CD8-positive, alpha-beta memory T cell (primary cell): ENCODE data around the gene PAK1. TPM values are rescaled to one million over a fixed set of nuclear protein-coding genes. Genes with fewer than 3 reads are reported as not detected.

Experiments used
- CTCF ChIA-PET: fragments of 350-600 bp; sonication (Branson Sonifier 250); formaldehyde crosslinking; loops from one replicate; lab custom pipeline; 2021; ENCODE audit warnings: antibody characterized with exemption; lab: Charles Lee
- POLR2A ChIA-PET: fragments of 350-600 bp; sonication (Branson Sonifier 250); formaldehyde crosslinking; loops from one replicate; lab custom pipeline; 2021; ENCODE audit warnings: antibody characterized with exemption; lab: Charles Lee
- DNase-seq, 5 donors: peaks; one replicate each; pipeline versions ENCODE4 v3.0.0 to v3.0.0-alpha.2; 2020 to 2022; ENCODE audit warnings: mixed read lengths in 1 of 5
- H3K27ac ChIP-seq: one replicate; pipeline ENCODE4 v1.7.0; 2013; ENCODE audit warnings: low read depth, mild to moderate bottlenecking, low read length, moderate library complexity
- H3K27me3 ChIP-seq: 2 replicates; pipeline ENCODE4 v1.7.0; 2013; ENCODE audit warnings: low read length, mild to moderate bottlenecking; ENCODE audit not compliant: insufficient read depth, poor library complexity, severe bottlenecking
- H3K36me3 ChIP-seq: 2 replicates; pipeline ENCODE4 v1.7.0; 2013; ENCODE audit warnings: mild to moderate bottlenecking, low read length, moderate library complexity; ENCODE audit not compliant: insufficient read depth
- H3K4me1 ChIP-seq: 2 replicates; pipeline ENCODE4 v1.7.0; 2013; ENCODE audit warnings: mild to moderate bottlenecking, low read length, moderate library complexity; ENCODE audit not compliant: insufficient read depth
- H3K4me3 ChIP-seq: 2 replicates; pipeline ENCODE4 v1.7.0; 2013; ENCODE audit warnings: mild to moderate bottlenecking, low read length
- H3K9me3 ChIP-seq: 2 replicates; pipeline ENCODE4 v1.7.0; 2013; ENCODE audit warnings: mild to moderate bottlenecking, low read length
- H3K27ac Mint-ChIP-seq, 8 donors: one replicate each; pipeline ENCODE4 v1.8.0; 2020 to 2021; ENCODE audit warnings: mixed read lengths in 8 of 8, mild to moderate bottlenecking in 6 of 8, inconsistent platforms in 3 of 8, moderate library complexity in 3 of 8
- H3K27me3 Mint-ChIP-seq, 2 donors: one replicate each; pipeline ENCODE4 v1.8.0; 2020 to 2021; ENCODE audit warnings: mixed read lengths in 2 of 2, mild to moderate bottlenecking in 1 of 2, moderate library complexity in 1 of 2
- H3K36me3 Mint-ChIP-seq, 3 donors: one replicate each; pipeline ENCODE4 v1.8.0; 2020 to 2021; ENCODE audit warnings: mixed read lengths in 3 of 3, inconsistent platforms in 1 of 3, mild to moderate bottlenecking in 1 of 3
- H3K4me1 Mint-ChIP-seq, 3 donors: one replicate each; pipeline ENCODE4 v1.8.0; 2020 to 2021; ENCODE audit warnings: mixed read lengths in 3 of 3, inconsistent platforms in 1 of 3, mild to moderate bottlenecking in 1 of 3
- H3K4me3 Mint-ChIP-seq, 7 donors: one replicate each; pipeline ENCODE4 v1.8.0; 2020 to 2021; ENCODE audit warnings: mixed read lengths in 7 of 7, mild to moderate bottlenecking in 6 of 7, moderate library complexity in 4 of 7, inconsistent platforms in 2 of 7
- H3K9me3 Mint-ChIP-seq, 5 donors: one replicate each; pipeline ENCODE4 v1.8.0; 2020 to 2022; ENCODE audit warnings: mixed read lengths in 5 of 5, mild to moderate bottlenecking in 3 of 5, moderate library complexity in 2 of 5, inconsistent platforms in 1 of 5
- polyA plus RNA-seq: library from polyadenylated mRNA; unstranded; fragments of 300-500 nt; fragmentation: Illumina TruSeq; gene quantifications from one replicate; pipeline ENCODE4 v1.2.3, GENCODE V29; 2021
- total RNA-seq, 2 experiments: library from RNA; stranded (reverse); gene quantifications; one replicate each; pipeline ENCODE4 v1.2.3, GENCODE V29; 2021

The PAK1 gene
- 10 to 100 TPM; 25.9 to 32.1 TPM for total RNA-seq
- polyA plus RNA-seq: 9.3 TPM

- no peaks in the 10 kb centered on the region for H3K36me3 ChIP-seq
- POLR2A ChIA-PET: no interaction called here
These were observed at the start of gene PAK1 for GRCh38 chr11:77473801-77474683. Gene PAK1, minus strand, starts transcription at chr11:77474094. Its CDS starts 81,574 bp downstream, at chr11:77392520.

GRCh38 chr11:77522215-77522614, 48.3 kb upstream of the PAK1 start:
- Mint-ChIP-seq H3K27me3 (peaks cover 4 to 5% of the 10 kb centered on the region in 2 donors), H3K27ac (no peak overlapping the region), H3K4me3 (no peak overlapping the region), H3K9me3 (no peaks in the 10 kb centered on the region), H3K36me3 (no peaks in the 10 kb centered on the region), H3K4me1 (no peaks in the 10 kb centered on the region)
- H3K27me3 ChIP-seq: no peaks in the 10 kb centered on the region
- H3K9me3 ChIP-seq: no peaks in the 10 kb centered on the region
- no peaks in the 10 kb centered on the region for H3K4me1 ChIP-seq
- H3K4me3 ChIP-seq: no peak overlapping the region
- H3K27ac ChIP-seq: no peak overlapping the region
- ChIA-PET CTCF (no interaction called here), POLR2A (no interaction called here)
- no peak for DNase-seq
- H3K36me3 ChIP-seq: no peaks in the 10 kb centered on the region

More at GRCh38 chr11:77473801-77474683, at the start of gene PAK1:
- Mint-ChIP-seq H3K4me3 (peak within 1 kb of the TSS; percentile 86 to 96 (median 92)), H3K27ac (peak within 1 kb of the TSS; percentile 94 to 100 (median 98)), H3K9me3 (no peaks in the 10 kb centered on the region), H3K36me3 (peaks cover 0 to 4% (median 0%) of the 10 kb centered on the region in 3 donors), H3K27me3 (peaks cover 5 to 13% of the 10 kb centered on the region in 2 donors), H3K4me1 (peaks cover 7 to 14% (median 10%) of the 10 kb centered on the region in 3 donors)
- CTCF ChIA-PET: no interaction called here
- Histone ChIP-seq H3K4me1 (peaks cover 4% of the 10 kb centered on the region), H3K4me3 (peak within 1 kb of the TSS; percentile 52), H3K9me3 (no peaks in the 10 kb centered on the region), H3K27ac (no peak within 1 kb of the TSS), H3K27me3 (no peaks in the 10 kb centered on the region)
- DNase-seq: peak; percentile 88 to 93 (median 90)

- Histone ChIP-seq H3K27ac (no peak overlapping the region), H3K4me1 (no peaks in the 10 kb centered on the region), H3K9me3 (no peaks in the 10 kb centered on the region), H3K36me3 (no peaks in the 10 kb centered on the region), H3K4me3 (no peak overlapping the region), H3K27me3 (no peaks in the 10 kb centered on the region)
- DNase-seq: no peak
- no peaks in the 10 kb centered on the region for H3K36me3 Mint-ChIP-seq
- no peak overlapping the region for H3K4me3 Mint-ChIP-seq
- CTCF ChIA-PET: no interaction called here
- H3K27me3 Mint-ChIP-seq: peaks cover 4 to 10% of the 10 kb centered on the region in 2 donors
- POLR2A ChIA-PET: no interaction called here
- H3K4me1 Mint-ChIP-seq: no peaks in the 10 kb centered on the region
- H3K27ac Mint-ChIP-seq: no peak overlapping the region
- no peaks in the 10 kb centered on the region for H3K9me3 Mint-ChIP-seq
These were observed 46.0 kb upstream of the PAK1 start for GRCh38 chr11:77519847-77520246.

- no peaks in the 10 kb centered on the region for H3K27me3 ChIP-seq
- H3K9me3 Mint-ChIP-seq: no peaks in the 10 kb centered on the region
- no peak overlapping the region for H3K4me3 Mint-ChIP-seq
- H3K9me3 ChIP-seq: no peaks in the 10 kb centered on the region
- H3K36me3 ChIP-seq: no peaks in the 10 kb centered on the region
- no peak for DNase-seq
- H3K4me1 Mint-ChIP-seq: no peaks in the 10 kb centered on the region
- no peak overlapping the region for H3K27ac Mint-ChIP-seq
- ChIA-PET CTCF (no interaction called here), POLR2A (no interaction called here)
- H3K27ac ChIP-seq: no peak overlapping the region
- no peaks in the 10 kb centered on the region for H3K36me3 Mint-ChIP-seq
- H3K27me3 Mint-ChIP-seq: peaks cover 4 to 17% of the 10 kb centered on the region in 2 donors
- no peaks in the 10 kb centered on the region for H3K4me1 ChIP-seq
- H3K4me3 ChIP-seq: no peak overlapping the region
These were observed 44.6 kb upstream of the PAK1 start for GRCh38 chr11:77518471-77518870.

GRCh38 chr11:77517753-77518152, 43.9 kb upstream of the PAK1 start:
- no peak for DNase-seq
- no peaks in the 10 kb centered on the region for H3K36me3 Mint-ChIP-seq
- no peaks in the 10 kb centered on the region for H3K36me3 ChIP-seq
- H3K27ac ChIP-seq: no peak overlapping the region
- ChIA-PET CTCF (no interaction called here), POLR2A (no interaction called here)
- no peaks in the 10 kb centered on the region for H3K4me1 Mint-ChIP-seq
- no peak overlapping the region for H3K4me3 Mint-ChIP-seq
- peaks cover 3 to 20% of the 10 kb centered on the region in 2 donors for H3K27me3 Mint-ChIP-seq
- no peaks in the 10 kb centered on the region for H3K27me3 ChIP-seq
- no peaks in the 10 kb centered on the region for H3K9me3 ChIP-seq
- H3K4me3 ChIP-seq: no peak overlapping the region
- H3K9me3 Mint-ChIP-seq: no peaks in the 10 kb centered on the region
- H3K4me1 ChIP-seq: no peaks in the 10 kb centered on the region
- H3K27ac Mint-ChIP-seq: no peak overlapping the region

GRCh38 chr11:77517226-77517625, 43.3 kb upstream of the PAK1 start:
- Histone ChIP-seq H3K36me3 (no peaks in the 10 kb centered on the region), H3K27ac (no peak overlapping the region), H3K4me3 (no peak overlapping the region), H3K9me3 (no peaks in the 10 kb centered on the region), H3K4me1 (no peaks in the 10 kb centered on the region), H3K27me3 (no peaks in the 10 kb centered on the region)
- Mint-ChIP-seq H3K9me3 (peaks cover 0 to 2% (median 0%) of the 10 kb centered on the region in 5 donors), H3K27me3 (peaks cover 2 to 25% of the 10 kb centered on the region in 2 donors), H3K36me3 (no peaks in the 10 kb centered on the region), H3K4me1 (no peaks in the 10 kb centered on the region), H3K27ac (no peak overlapping the region), H3K4me3 (no peak overlapping the region)
- ChIA-PET CTCF (no interaction called here), POLR2A (no interaction called here)
- DNase-seq: no peak

- H3K9me3 ChIP-seq: no peaks in the 10 kb centered on the region
- DNase-seq: no peak
- no peaks in the 10 kb centered on the region for H3K27me3 ChIP-seq
- Mint-ChIP-seq H3K4me3 (no peak overlapping the region), H3K27me3 (peaks cover 5 to 34% of the 10 kb centered on the region in 2 donors), H3K36me3 (no peaks in the 10 kb centered on the region), H3K9me3 (peaks cover 0 to 2% (median 0%) of the 10 kb centered on the region in 5 donors), H3K4me1 (no peaks in the 10 kb centered on the region), H3K27ac (no peak overlapping the region)
- H3K4me1 ChIP-seq: no peaks in the 10 kb centered on the region
- H3K27ac ChIP-seq: no peak overlapping the region
- H3K36me3 ChIP-seq: no peaks in the 10 kb centered on the region
- H3K4me3 ChIP-seq: no peak overlapping the region
- POLR2A ChIA-PET: no interaction called here
- CTCF ChIA-PET: no interaction called here
These were observed 41.6 kb upstream of the PAK1 start for GRCh38 chr11:77515483-77515882.

- Histone ChIP-seq H3K36me3 (no peaks in the 10 kb centered on the region), H3K9me3 (no peaks in the 10 kb centered on the region), H3K27me3 (no peaks in the 10 kb centered on the region), H3K4me1 (no peaks in the 10 kb centered on the region), H3K4me3 (no peak overlapping the region), H3K27ac (no peak overlapping the region)
- peaks cover 0 to 2% (median 0%) of the 10 kb centered on the region in 5 donors for H3K9me3 Mint-ChIP-seq
- no peak for DNase-seq
- H3K27ac Mint-ChIP-seq: no peak overlapping the region
- no peaks in the 10 kb centered on the region for H3K36me3 Mint-ChIP-seq
- no peak overlapping the region for H3K4me3 Mint-ChIP-seq
- CTCF ChIA-PET: no interaction called here
- H3K4me1 Mint-ChIP-seq: no peaks in the 10 kb centered on the region
- H3K27me3 Mint-ChIP-seq: peaks cover 5 to 34% of the 10 kb centered on the region in 2 donors
- POLR2A ChIA-PET: no interaction called here
These were observed 41.2 kb upstream of the PAK1 start for GRCh38 chr11:77515063-77515462.
